ENCODE results near the gene ZNF408.

The ZNF408 gene

DNA sequence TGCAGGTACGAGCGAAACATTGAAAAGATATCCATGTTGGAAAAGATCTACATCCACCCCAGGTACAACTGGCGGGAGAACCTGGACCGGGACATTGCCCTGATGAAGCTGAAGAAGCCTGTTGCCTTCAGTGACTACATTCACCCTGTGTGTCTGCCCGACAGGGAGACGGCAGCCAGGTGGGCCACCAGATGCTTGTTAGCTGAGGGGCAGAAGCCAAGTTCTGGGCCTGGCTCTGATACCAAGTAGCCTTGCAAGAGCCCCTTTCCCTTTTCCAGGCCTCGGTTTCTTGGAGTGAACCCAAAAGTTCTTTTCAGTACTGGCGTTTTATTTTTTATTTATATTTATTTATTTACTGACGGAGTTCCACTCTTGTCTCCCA, 27.8 kb downstream of the ZNF408 start:
- TF ChIP-seq CTCF (IDR thresholded peaks at IDR 0.05), result no peak
- no peak overlapping the region for H3K4me3 ChIP-seq
- no peak for DNase-seq (ENCODE audit: low spot score)
- no peak overlapping the region for H3K27ac ChIP-seq

DNA sequence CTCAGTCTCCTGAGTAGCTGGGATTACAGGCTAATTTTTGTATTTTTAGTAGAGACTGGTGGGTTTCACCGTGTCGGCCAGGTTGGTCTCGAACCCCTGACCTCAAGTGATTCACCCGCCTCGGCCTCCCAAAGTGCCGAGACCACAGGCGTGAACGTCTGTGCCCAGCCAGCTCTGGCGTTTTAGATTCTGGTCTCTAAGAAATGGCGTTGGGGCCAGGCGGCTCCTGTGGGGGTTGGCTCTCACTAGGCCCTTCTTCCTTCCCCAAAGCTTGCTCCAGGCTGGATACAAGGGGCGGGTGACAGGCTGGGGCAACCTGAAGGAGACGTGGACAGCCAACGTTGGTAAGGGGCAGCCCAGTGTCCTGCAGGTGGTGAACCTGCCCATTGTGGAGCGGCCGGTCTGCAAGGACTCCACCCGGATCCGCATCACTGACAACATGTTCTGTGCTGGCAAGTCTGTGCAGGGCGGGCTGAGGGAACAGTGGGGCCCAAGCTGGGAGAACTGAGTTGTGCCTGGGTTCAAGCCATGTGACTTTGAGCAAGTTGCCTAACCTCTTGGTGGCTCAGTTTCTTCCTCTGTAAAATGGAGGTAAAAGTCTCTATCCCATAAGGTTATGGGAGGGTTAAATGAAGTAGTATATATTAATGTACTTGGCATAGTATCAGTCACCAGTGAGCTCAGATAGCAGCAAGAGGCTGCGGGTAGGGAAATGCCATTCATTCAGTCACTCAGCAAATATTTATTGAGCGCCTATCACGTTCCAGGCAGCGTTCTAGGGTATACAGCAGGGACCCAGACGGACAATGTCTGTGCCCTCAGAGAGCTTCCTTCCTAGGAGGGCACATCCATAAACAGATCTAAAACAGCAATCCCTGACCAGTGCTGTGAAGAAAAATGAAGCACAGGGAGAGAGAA, 28.5 kb downstream of the ZNF408 start:
- Histone ChIP-seq H3K27ac (no peak overlapping the region), H3K4me3 (no peak overlapping the region)
- no peak for TF ChIP-seq CTCF (IDR thresholded peaks at IDR 0.05)
- DNase-seq (ENCODE audit: low spot score), result no peak

- Histone ChIP-seq H3K27ac (no peak overlapping the region), H3K4me3 (no peak overlapping the region)
- no peak for DNase-seq (ENCODE audit: low spot score)
- TF ChIP-seq CTCF (IDR thresholded peaks at IDR 0.05), result no peak
Observed at GRCh38 chr11:46731545-46731944, 30.7 kb downstream of the ZNF408 start.

- H3K27ac ChIP-seq, result no peak overlapping the region
- no peak overlapping the region for H3K4me3 ChIP-seq
- no peak for DNase-seq (ENCODE audit: low spot score)
- no peak for TF ChIP-seq CTCF (IDR thresholded peaks at IDR 0.05)
Observed at GRCh38 chr11:46733234-46733633, 32.4 kb downstream of the ZNF408 start.

- TF ChIP-seq CTCF (IDR thresholded peaks at IDR 0.05), result no peak
- Histone ChIP-seq H3K4me3 (no peak overlapping the region), H3K27ac (no peak overlapping the region)
- DNase-seq (ENCODE audit: low spot score), result no peak
Observed at GRCh38 chr11:46736146-46736545, 35.3 kb downstream of the ZNF408 start.

DNA sequence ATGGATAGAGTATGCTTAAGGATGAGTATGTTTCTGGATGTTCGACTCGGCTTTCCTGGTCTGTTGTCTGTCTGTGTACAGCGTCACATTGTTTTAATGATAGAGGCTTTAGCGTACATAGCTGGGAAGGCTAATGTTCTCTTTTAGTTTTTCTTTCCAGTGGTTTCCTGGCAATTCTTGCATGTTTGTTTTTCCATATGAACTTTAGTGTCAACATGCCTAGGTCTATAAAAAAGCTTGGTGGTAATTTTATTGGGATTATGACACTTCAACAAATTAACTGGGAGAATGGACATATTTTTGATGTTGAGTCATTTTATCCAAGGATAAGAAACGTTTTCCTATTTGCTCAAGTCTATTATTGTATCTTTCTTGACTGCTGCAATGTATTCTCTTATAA, 35.8 kb downstream of the ZNF408 start:
- Histone ChIP-seq H3K27ac (no peak overlapping the region), H3K4me3 (no peak overlapping the region)
- no peak for DNase-seq (ENCODE audit: low spot score)
- no peak for TF ChIP-seq CTCF (IDR thresholded peaks at IDR 0.05)

DNA sequence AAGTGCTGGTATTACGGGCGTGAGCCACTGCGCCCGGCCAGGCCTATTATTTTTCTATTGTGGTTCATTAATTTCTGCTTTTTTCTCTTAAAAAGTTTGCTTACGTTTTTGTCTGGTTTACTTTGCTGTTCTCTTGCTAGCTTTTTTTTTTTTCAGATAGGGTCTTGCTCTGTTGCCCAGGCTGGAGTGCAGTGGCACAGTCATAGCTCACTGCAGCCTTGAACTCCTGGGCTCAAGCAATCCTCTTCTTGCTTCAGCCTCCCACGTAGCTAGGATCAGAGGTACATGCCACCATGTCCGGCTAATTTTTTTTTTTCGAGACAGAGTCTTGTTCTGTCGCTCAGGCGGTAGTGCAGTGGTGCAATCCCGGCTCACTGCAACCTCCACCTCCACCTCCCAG, 36.9 kb downstream of the ZNF408 start:
- no peak overlapping the region for H3K27ac ChIP-seq
- no peak for DNase-seq (ENCODE audit: low spot score)
- no peak for TF ChIP-seq CTCF (IDR thresholded peaks at IDR 0.05)
- H3K4me3 ChIP-seq, result no peak overlapping the region
